ENCODE data around the gene RABGAP1L. TPM values are rescaled to one million over a fixed set of nuclear protein-coding genes. Genes with fewer than 3 reads are reported as not detected.

The RABGAP1L gene
- 172 TPM for total RNA-seq

DNA sequence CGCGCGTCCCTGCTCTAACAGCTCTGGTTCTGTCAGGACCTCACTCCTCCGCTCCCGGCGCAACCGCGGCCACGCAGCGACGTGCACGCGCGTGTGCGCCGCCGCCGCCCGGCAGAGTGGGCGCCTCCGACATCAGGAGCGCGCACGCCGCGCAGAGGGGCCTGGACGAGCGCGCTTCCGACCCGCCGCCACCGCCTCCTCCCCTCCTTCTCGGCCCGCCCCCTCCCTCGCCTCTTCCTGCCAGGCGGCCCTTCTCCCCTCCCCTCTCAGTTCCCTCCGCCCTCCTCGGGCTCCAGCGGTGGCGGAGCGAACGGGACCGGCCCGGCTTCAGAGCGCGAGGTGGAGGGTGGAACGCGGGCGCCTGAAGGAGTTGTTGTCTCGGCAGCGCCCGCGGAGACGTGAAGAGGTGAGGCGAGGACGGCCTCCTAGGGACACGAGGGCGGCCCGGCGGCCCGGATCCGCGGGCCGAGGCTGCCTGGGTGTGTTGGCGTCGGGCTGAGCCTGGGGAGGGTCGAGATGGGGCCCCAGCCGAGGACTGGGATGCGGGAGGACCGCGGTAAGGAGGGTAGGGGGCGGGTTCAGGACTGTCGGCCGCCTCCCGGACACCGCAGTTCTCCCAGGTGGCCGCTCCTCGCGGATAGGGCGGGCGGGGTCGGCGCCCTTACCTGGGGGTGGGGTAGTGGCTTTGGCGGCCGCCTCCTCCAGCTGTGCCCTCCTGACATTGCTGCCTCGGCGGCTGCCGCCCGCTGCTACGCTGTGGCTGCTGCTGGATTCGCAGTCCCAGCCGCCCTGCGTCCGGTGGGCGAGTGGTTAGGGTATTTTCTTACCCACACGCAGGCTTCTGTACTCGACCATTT, at the start of gene RABGAP1L:
Gene RABGAP1L, plus strand, starts transcription at position 269 of the 857 bp plus-strand sequence.

DNA sequence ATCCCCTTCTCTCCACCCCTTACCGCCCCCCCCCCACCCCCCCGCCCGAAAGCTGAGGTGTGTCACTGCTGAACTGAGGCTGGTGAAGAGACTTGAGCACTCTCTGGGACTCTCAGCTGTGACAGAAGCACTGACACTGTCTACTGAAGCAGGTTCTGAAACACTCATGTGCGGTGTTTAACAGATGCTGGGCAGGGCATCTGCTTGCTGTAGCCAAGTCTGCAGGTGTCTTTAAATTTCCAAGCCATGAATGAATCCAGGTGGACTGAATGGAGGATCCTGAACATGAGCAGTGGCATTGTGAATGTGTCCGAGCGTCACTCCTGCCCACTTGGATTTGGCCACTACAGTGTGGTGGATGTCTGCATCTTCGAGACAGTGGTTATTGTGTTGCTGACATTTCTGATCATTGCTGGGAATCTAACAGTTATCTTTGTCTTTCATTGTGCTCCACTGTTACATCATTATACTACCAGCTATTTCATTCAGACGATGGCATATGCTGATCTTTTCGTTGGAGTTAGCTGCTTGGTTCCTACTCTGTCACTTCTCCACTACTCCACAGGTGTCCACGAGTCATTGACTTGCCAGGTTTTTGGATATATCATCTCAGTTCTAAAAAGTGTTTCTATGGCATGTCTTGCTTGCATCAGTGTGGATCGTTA, 288.7 kb downstream of the RABGAP1L start, which contains the start of gene GPR52:
Gene GPR52, plus strand, starts transcription at position 99 of the 665 bp plus-strand sequence. Its CDS starts 148 bp downstream, at position 247.

DNA sequence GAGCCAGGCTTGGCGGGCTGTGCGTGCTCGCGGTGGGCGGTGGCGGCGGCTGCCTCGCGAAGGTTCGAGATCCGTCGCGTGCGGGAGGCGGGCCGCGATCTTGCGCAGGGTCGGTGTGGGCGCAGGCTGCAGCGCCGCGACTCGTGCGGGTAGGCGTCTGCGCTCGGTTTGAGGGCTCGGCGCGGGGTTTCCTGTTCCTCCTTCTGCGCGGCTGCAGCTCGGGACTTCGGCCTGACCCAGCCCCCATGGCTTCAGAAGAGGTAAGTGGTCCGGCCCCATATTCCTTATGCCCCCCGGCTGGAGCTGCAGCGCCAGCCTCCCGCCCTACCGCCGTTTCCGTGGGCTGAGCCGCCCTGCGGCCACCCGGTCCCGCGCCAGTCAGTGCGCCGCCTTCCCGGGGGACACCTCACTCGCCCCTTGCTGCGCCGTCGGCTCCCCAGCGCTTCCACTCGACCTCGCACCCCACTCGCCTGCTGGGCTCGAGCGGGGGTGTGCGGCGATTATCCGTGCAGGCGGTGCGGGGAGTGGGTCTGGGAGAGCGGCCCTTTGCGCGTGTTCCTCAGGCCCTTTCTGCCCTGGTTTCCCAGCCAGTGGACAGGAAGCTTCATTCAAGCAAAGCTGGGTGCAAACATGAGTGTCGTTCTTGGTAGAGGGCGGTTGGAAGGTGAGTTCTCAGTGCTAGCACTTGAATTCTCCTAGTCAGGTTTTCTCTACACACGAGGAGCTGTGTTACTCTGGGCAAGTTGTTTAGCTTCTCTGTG, 840.8 kb downstream of the RABGAP1L start, which contains the start of gene CACYBP:
Gene CACYBP, plus strand, starts transcription at position 12 of the 761 bp plus-strand sequence. Its CDS starts 234 bp downstream, at position 246.

DNA sequence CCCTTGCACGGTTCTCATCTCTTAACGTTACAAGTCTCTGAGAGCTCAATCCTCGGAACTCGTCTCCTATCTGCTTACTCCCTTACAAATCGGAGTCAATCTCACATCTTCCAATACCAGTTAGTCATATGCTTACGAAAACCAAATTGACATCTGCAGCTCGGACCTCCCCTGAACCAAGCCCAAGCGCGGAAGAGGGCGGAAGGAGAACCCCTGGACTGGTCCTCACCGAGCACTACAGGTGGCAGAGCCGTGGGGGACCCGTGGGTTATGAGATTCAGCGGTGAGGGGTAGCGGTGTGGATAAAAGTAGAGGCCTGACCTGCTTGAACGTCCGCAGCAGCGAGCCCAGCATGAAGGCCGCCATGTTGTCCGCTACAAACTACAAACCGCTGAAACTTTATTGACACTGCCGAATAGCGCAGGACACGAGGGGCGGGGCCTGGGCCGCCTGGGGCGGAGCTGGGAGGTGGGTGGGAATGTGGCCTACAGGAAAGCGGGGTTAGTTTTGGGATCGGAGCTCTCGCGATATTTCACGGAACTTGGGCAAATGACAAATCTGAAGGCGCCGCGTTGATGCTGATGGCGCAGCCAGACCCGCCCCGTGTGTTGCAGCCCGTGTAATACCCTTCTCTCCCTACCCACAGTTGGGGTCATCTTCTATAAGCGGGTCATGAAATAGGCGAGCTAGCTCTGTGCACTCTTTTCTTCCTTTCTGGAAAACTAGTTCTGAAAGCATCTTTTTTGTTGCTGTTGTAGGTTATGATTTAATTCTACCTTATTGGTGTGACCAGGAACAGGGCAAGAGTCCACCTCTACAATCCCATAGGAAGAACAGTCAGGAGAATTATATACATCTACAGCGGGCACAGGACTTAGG, 864.0 kb downstream of the RABGAP1L start, which contains the start of gene MRPS14:
Gene MRPS14, minus strand, starts transcription at position 383 of the 879 bp plus-strand sequence. Its CDS starts 17 bp downstream, at position 366.

Small RNA genes within 50 kb of the gene (small RNA-seq; reads per million reads assigned to genes)
- not detected for gene BANF1P4 (ENCODE audit: low replicate concordance)
- gene RF00019 (ENCODE audit: low replicate concordance) = not detected
- gene RNU6-307P (ENCODE audit: low replicate concordance) = not detected

Other genes starting within 250 kb of the RABGAP1L start
- not detected for gene SERPINC1, start 242.2 kb upstream of the RABGAP1L start, total RNA-seq
- gene RC3H1, start 137.2 kb upstream of the RABGAP1L start, total RNA-seq = 59.8 TPM

All from parietal lobe (tissue), 2 donors.